ENCODE results near the gene RFLNA.

The RFLNA gene

DNA sequence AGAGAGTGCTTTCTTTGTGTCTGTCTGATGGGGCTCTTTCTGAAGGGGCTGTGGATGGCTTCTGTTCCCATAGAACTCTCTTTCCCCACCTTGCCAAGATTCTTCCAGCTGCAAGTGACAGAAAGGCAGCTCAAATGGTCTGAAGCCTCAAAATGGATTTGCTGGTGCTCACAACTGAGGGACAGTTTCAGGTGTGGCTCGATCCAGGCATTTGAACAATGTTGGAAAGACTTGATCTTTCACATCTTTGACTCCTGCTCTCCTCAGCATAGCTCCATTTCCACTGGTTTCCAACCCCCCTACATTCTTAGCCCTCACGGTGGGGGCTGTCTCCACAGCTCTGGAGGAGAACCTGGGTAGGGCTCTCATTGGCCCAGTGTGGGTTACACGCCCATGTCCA lies 15.9 kb downstream of the RFLNA start:
- Histone ChIP-seq H3K9me3 (no peaks in the 10 kb centered on the region), H3K36me3 (no peaks in the 10 kb centered on the region), H3K4me3 (ENCODE audit: low read depth, low read length) (no peak overlapping the region), H3K4me1 (no peaks in the 10 kb centered on the region), H3K27me3 (no peaks in the 10 kb centered on the region)
- DNase-seq, result no peak
- TF ChIP-seq, protein P1, sequence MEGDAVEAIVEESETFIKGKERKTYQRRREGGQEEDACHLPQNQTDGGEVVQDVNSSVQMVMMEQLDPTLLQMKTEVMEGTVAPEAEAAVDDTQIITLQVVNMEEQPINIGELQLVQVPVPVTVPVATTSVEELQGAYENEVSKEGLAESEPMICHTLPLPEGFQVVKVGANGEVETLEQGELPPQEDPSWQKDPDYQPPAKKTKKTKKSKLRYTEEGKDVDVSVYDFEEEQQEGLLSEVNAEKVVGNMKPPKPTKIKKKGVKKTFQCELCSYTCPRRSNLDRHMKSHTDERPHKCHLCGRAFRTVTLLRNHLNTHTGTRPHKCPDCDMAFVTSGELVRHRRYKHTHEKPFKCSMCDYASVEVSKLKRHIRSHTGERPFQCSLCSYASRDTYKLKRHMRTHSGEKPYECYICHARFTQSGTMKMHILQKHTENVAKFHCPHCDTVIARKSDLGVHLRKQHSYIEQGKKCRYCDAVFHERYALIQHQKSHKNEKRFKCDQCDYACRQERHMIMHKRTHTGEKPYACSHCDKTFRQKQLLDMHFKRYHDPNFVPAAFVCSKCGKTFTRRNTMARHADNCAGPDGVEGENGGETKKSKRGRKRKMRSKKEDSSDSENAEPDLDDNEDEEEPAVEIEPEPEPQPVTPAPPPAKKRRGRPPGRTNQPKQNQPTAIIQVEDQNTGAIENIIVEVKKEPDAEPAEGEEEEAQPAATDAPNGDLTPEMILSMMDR (IDR thresholded peaks at IDR 0.05; ENCODE audit: low read depth, low read length), result no peak

GRCh38 chr12:124311292-124312109 lies 16.6 kb downstream of the RFLNA start:
- H3K4me3 ChIP-seq (ENCODE audit: low read depth, low read length), result no peak overlapping the region
- no peaks in the 10 kb centered on the region for H3K27me3 ChIP-seq
- TF ChIP-seq, protein P1 (IDR thresholded peaks at IDR 0.05; ENCODE audit: low read depth, low read length), result no peak
- H3K36me3 ChIP-seq, result no peaks in the 10 kb centered on the region
- H3K9me3 ChIP-seq, result no peaks in the 10 kb centered on the region
- H3K4me1 ChIP-seq, result no peaks in the 10 kb centered on the region
- DNase-seq, result no peak

DNA sequence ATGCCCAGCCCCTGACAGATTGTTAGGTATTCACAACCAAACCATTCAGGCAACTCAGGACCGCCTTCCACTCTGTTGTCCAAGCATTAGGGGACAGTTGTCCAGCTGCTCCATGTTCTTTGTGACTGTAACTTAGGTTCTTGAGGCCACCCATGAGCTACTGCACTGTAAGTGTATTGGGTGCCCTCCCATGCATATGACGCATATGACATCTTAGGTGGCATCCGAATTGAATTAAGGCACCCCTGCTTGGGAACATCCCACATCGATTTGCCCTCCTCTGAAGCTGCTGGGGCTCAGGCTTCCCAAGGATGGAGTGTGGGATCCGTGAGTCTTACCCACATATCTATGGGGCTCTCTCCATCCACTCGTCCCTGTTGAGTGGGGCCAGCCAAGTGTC lies 17.7 kb downstream of the RFLNA start:
- H3K4me3 ChIP-seq (ENCODE audit: low read depth, low read length), result no peak overlapping the region
- TF ChIP-seq, protein P1 (IDR thresholded peaks at IDR 0.05; ENCODE audit: low read depth, low read length), result no peak
- H3K36me3 ChIP-seq, result no peaks in the 10 kb centered on the region
- DNase-seq, result no peak
- H3K27me3 ChIP-seq, result no peaks in the 10 kb centered on the region
- H3K4me1 ChIP-seq, result no peaks in the 10 kb centered on the region
- H3K9me3 ChIP-seq, result no peaks in the 10 kb centered on the region

- no peak for DNase-seq
- Histone ChIP-seq H3K4me3 (ENCODE audit: low read depth, low read length) (no peak overlapping the region), H3K27me3 (no peaks in the 10 kb centered on the region), H3K4me1 (no peaks in the 10 kb centered on the region), H3K36me3 (no peaks in the 10 kb centered on the region), H3K9me3 (no peaks in the 10 kb centered on the region)
- TF ChIP-seq, protein P1 (IDR thresholded peaks at IDR 0.05; ENCODE audit: low read depth, low read length), result no peak
These were observed 19.3 kb downstream of the RFLNA start for GRCh38 chr12:124314207-124314606.

GRCh38 chr12:124314766-124315165 lies 19.9 kb downstream of the RFLNA start:
- TF ChIP-seq, protein P1 (IDR thresholded peaks at IDR 0.05; ENCODE audit: low read depth, low read length), result no peak
- H3K4me1 ChIP-seq, result no peaks in the 10 kb centered on the region
- H3K9me3 ChIP-seq, result no peaks in the 10 kb centered on the region
- H3K36me3 ChIP-seq, result no peaks in the 10 kb centered on the region
- H3K4me3 ChIP-seq (ENCODE audit: low read depth, low read length), result no peak overlapping the region
- no peaks in the 10 kb centered on the region for H3K27me3 ChIP-seq
- DNase-seq, result no peak

- H3K4me1 ChIP-seq, result no peaks in the 10 kb centered on the region
- no peak overlapping the region for H3K4me3 ChIP-seq (ENCODE audit: low read depth, low read length)
- no peaks in the 10 kb centered on the region for H3K27me3 ChIP-seq
- TF ChIP-seq, protein P1 (IDR thresholded peaks at IDR 0.05; ENCODE audit: low read depth, low read length), result no peak
- H3K36me3 ChIP-seq, result no peaks in the 10 kb centered on the region
- no peak for DNase-seq
- H3K9me3 ChIP-seq, result no peaks in the 10 kb centered on the region
These were observed 20.6 kb downstream of the RFLNA start for GRCh38 chr12:124315372-124316044.
